Stimulated activated CD4-positive, alpha-beta T cell treated with anti-CD3 and anti-CD28 coated beads, Interleukin-2, amount 100 ng/mL, for 4 hours (primary cell): Measurements from ENCODE around the gene METTL8.

Experiments used
- DNase-seq: peaks from one replicate; pipeline ENCODE4 v3.0.0-alpha.2; 2020; ENCODE audit warnings: low read depth

Gene METTL8

DNA sequence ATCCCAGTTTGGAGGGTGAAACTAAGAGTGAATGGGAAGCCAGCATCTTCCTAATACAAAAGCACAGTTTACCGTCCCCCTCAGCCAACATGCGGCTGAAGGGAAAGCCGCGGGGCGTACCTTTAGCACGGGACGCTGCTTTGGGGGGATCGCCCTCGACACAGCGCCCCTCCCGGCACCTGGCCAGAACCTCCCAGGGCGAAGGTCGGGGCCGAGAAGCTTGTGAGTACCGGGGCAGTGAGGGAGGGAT lies at the start of gene METTL8:
METTL8 (minus strand) TSS at position 228 of the 250 bp plus-strand sequence. CDS start 41,805 bp downstream, outside the sequence.
- no peak for DNase-seq

GRCh38 chr2:171482877-171483276 lies 49.1 kb upstream of the METTL8 start:
- DNase-seq, result no peak

DNA sequence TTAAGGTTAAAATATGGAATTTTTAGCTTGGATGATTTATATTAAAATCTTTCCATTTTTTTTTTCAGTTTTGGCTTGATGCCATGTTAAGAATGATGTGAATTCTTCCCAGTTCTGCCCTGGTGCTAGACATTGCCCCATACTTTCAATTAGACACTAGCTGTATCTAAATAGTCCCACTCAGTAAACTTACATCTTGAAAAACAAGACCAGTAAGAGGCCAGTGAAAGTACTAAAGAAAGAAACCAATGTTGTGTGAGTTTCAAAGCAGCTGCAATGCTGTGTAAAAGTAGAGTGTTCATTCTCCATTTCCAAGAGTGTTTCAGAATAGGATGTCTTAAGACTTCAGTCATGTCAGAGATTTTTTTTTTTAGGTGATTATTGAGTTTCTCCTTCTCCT lies 48.5 kb upstream of the METTL8 start:
- no peak for DNase-seq

GRCh38 chr2:171480908-171481307 lies 47.1 kb upstream of the METTL8 start:
- no peak for DNase-seq

GRCh38 chr2:171479154-171479814 lies 45.5 kb upstream of the METTL8 start:
- no peak for DNase-seq

- DNase-seq, result no peak
These were observed 44.6 kb upstream of the METTL8 start for GRCh38 chr2:171478345-171478744.

GRCh38 chr2:171475979-171476378 lies 42.2 kb upstream of the METTL8 start:
- DNase-seq, result no peak

DNA sequence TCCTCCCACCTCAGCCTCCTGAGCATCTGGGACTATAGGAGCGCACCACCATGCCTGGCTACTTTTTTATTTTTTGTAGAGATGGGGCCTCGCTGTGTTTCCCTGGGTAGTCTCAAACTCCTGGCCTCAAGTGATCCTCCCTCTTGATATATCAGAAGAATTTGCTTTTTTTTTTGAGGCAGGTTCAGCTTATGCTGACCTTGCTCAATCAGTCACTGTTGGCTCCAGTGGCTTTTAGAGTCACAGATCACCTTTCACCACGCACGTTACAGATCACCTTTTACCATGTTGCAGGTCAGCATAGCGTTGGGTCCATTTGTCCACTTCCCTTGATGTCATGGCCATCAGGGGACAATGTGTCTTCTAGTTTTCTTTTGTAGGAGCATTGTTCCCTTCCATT lies 36.3 kb upstream of the METTL8 start:
- DNase-seq, result no peak

GRCh38 chr2:171469176-171469575 lies 35.4 kb upstream of the METTL8 start:
- DNase-seq, result no peak

GRCh38 chr2:171460537-171460936 lies 26.7 kb upstream of the METTL8 start:
- no peak for DNase-seq

DNA sequence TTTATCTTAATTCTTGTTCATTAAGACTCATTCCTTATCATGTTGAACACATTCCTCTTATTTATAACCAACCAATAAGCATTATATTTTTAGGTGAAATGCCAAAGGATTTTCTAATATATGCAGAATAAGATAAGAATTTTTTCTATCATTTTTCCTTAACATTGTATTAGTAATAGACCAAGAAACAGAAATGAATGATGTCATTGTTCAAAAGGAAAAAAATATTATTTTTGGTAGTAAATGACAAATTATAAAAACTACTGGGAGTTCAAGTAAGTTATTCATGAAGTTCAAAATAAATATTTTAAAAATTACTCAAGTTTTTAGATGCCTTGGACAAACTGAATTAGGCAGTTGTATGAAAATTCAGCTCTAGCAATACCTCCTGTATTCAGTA lies 25.7 kb upstream of the METTL8 start:
- DNase-seq, result no peak

DNA sequence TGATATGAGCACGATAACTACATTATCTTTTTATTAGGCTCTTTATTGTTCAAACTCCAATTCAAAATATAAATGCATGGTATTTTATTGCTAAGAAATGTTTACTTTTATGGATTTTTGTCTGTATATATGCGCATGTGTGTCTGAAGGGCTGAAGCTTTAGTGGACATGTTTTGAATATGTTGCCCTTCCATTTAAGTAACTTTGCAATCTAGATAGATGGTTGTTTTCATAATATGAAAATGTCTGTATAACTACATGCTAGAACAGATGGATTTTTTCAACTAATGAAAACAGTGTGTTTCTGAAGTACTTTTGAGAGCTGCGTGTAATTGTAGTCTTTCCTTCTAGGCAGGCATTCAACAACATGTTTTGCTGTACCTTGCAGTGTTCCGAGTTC lies 19.0 kb upstream of the METTL8 start:
- DNase-seq, result no peak

DNA sequence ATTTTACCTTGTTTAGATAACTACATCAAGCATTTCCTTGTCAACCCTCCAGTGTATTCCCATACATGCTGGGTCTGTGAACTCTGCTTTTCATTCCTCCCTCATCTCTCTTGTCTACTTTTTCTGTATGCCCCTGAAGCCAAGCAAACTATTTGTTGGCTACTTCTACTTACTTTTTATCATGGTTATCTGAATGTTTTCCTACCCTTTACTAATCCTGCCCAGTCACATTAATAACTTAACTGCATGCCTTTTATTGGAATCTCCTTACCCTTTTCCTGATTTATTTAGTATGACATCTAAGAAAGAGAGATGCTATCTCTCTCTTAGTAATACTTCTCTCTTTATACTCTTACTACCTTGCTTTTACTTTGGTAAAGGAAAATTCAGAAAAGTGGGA lies 17.3 kb upstream of the METTL8 start:
- no peak for DNase-seq

GRCh38 chr2:171447675-171448074 lies 13.9 kb upstream of the METTL8 start:
- no peak for DNase-seq

GRCh38 chr2:171441470-171441869 lies 7.7 kb upstream of the METTL8 start:
- no peak for DNase-seq

- DNase-seq, result no peak
These were observed 2.5 kb upstream of the METTL8 start for GRCh38 chr2:171436307-171436706.

GRCh38 chr2:171434013-171434989 lies 511 bp upstream of the METTL8 start, which contains the start of gene DCAF17:
Gene DCAF17 (plus strand): TSS chr2:171434226. CDS start chr2:171434578, 352 bp downstream.
- peak; percentile 91 for DNase-seq

DNA sequence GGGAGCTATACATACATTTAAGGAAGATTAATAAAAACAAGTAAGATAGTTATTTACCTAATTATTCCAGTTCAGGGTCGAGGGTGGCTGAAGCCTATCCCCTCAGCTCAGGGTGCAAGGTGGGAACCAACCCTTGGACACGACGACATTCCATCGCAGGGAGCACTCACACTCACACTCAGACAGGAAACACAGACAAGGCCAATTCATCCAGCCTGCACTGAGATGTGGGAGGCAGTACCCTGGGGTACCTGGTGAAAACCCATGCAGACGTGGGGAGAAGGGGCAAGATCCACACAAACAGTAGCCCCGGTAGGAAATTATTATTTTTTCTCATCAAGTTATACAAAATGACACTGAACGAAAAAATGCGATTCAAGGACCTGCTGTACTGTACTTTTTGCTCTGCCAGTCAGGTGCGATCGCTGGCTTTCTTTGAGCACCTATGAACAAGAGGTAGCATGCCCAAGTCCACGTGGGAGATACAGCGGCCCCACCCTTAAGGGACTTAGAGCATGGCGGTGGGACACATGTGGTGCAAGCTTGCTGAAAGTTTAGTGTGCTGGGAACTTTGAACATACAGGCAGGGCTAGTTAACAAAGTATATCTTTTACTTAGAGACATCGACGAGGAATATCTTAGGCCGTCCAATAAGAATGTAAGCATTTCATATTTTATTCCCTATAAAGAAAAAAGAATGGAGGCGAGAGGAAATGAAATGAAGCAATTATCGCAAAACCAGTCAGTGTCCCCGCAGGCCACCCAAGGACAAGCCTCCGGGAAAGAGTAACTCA lies 624 bp downstream of the METTL8 start:
- DNase-seq, result peak; percentile 46

- DNase-seq, result no peak
These were observed 1.4 kb downstream of the METTL8 start for GRCh38 chr2:171432206-171432968.

GRCh38 chr2:171431677-171432167 lies 2.1 kb downstream of the METTL8 start:
- no peak for DNase-seq

GRCh38 chr2:171430516-171431410 lies 3.0 kb downstream of the METTL8 start:
- DNase-seq, result no peak
